RWPE1 (cell line): ENCODE measurements around the gene NPFF.

Experiments used
- CTCF ChIA-PET: fragments of 350-600 bp; sonication (Branson Sonifier 250); formaldehyde crosslinking; extraction: SDS; loops from one replicate; lab custom pipeline; 2021; lab: Yijun Ruan, JAX
- POLR2A ChIA-PET: fragments of 400-600 bp; formaldehyde crosslinking; extraction: SDS; loops from one replicate; lab custom pipeline; 2020; ENCODE audit warnings: antibody characterized with exemption; ENCODE audit not compliant: low non-redundant PET; lab: Yijun Ruan, JAX
- DNase-seq: peaks from one replicate; pipeline ENCODE4 v3.0.0; 2012; ENCODE audit warnings: low spot score
- H3K27ac ChIP-seq: fragments of 450-650 bp; 2 replicates; pipeline ENCODE4 v1.5.1; 2017
- CTCF ChIP-seq: fragments of 450-650 bp; conservative IDR thresholded peaks from 2 replicates; pipeline ENCODE4 v1.5.1; 2017; ENCODE audit warnings: low read depth, mild to moderate bottlenecking

The NPFF gene

GRCh38 chr12:53492830-53493609 is 14.3 kb downstream of the NPFF start:
- no peak for TF ChIP-seq CTCF
- peak; percentile 79 for DNase-seq
- POLR2A ChIA-PET: interaction anchor here (0.5 to 0.8 kb wide), 2 partner anchors 9 to 43 kb away, joined by 3 to 7 read pairs; no protein-coding TSS in a partner anchor
- peak overlapping the region; percentile 85 for H3K27ac ChIP-seq
- CTCF ChIA-PET: interaction anchor here (1.0 kb wide), 1 partner anchor 11 kb away, joined by 4 read pairs; no protein-coding TSS in a partner anchor

DNA sequence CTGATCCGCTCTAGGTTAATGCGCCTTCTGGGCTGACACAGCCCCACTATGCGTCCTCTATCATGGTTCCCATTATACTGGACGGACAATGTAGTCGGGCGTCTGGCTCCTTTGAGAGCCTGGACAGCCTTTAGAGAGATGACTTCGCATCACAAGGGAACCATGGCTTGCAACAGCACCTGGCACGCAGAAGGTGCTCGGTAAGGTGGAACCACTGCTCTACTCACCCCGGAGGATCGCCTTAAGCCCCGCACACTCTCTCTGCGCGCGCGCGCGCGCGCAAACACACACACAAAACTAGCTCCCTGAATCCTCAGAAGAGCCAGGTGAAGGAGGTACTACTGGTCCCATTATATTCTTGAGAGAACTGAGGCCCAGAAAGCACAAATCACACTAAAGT is 15.1 kb downstream of the NPFF start:
- POLR2A ChIA-PET: no interaction called here
- CTCF ChIA-PET: no interaction called here

DNA sequence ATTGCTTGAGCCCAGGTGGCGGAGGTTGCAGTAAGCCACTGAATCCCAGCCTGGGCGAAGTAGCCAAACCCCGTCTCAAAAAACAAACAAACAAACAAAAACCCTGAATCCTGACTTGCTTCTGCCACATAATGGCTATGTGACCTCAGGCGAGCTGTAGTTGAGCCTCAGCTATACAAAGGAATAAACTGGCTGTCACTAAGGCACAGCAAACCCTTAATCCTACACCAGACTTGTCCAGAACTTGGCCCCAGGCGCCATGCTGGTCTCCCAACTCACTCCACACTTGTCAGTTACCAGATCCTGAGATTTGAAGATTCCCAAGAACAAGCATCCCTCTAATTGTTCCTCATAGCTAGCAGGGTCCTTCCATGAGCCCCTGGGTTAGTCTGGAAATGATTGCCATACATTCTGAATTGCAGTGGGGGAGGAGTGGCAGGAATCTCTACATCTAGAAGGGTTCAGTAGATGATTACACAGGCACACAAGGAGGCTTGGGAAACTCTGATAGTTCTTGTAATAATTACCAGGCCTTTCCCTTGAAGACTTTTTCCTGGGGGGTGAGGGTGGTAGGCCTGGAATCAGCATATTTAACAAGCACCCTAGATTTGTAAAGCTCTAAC is 17.9 kb downstream of the NPFF start:
- no peak for TF ChIP-seq CTCF
- ChIA-PET CTCF (no interaction called here), POLR2A (interaction anchor here (0.5 to 0.7 kb wide), 3 partner anchors 9 to 1365 kb away, joined by 3 to 8 read pairs (median 3); no protein-coding TSS in a partner anchor)
- DNase-seq: no peak
- peak overlapping the region; percentile 30; the same call in 1 of the 2 replicates for H3K27ac ChIP-seq

More for the DNA sequence above, 15.1 kb downstream of the NPFF start:
- no peak for DNase-seq
- no peak for TF ChIP-seq CTCF
- peak overlapping the region; percentile 85 for H3K27ac ChIP-seq

DNA sequence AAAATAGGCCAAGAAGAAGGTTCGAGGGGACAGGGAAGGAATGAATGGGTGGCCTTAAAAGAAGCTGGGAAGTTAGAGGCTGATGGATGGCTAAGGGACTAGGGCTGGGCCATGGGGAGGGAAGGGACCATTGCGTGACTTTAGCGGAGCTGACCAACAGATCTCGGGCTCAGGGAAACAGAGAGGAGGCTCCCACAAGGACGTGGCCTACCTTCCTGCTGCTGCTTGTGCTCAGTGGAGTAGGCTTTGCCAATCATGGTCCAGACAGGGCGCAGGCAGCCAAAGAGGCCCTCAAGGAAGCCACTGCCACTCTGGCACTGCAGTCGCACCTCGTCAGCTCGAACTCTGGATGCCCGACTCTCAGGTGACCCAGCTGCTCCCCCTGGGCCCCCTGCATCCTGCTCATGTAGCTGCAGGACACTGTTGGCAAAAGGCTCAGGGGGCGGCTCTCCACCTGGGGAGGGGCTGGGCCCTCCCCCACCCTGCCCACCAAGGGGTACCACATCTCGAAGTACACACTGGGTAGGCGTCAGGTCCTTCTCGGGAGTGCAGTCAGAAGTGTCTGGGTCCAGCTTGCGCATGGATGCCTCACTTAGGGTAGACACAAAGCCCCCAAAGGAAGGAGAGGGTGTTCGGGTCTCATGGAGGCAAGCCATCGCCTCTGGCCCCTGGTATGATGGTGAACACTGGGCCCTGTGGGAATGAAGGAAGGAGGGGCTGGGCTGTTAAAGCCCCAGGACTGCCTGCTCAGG is 20.4 kb downstream of the NPFF start:
- ChIA-PET POLR2A (interaction anchor here (0.5 kb wide), 1 partner anchor 12 kb away, joined by 5 read pairs; the partner anchor contains the start of gene MAP3K12), CTCF (no interaction called here)
- no peak for DNase-seq
- peak overlapping the region; percentile 17; the same call in 1 of the 2 replicates for H3K27ac ChIP-seq
- no peak for TF ChIP-seq CTCF

DNA sequence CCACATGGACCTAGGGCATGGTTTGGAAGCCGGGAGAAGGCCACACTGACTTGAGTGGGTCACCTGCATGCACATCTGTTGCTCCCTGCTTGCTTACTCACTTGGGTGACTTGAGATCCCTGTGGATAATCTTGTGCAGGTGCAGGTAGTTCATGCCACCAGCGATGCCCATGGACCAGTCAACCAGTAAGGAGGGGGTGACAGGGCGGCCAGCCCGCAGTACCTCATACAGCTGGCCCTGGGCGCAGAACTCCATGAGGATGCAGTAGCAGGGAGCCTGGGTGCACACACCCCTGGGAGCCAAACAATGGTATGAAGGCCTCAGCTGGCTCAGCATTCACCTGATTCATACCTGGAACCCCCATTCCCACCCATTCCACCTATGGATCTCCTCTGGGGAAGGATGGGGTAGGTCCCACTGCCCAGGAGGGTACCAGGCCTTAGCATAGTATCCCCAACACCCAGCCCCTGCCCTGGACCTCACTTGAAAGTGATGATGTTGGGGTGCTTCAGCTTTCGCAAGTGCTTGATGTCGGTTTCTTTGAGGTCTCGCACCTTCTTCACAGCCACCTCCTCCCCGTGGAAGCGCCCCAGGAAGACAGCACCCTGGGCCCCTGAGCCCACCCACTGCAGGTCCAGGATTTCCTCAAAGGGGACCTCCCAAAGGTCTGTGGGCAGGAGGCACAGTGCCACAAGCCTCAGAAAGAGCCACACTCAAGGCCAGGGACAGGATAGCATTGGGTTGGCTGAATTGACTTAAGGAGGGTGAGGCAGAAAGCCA is 21.1 kb downstream of the NPFF start:
- DNase-seq: no peak
- ChIA-PET POLR2A (no interaction called here), CTCF (no interaction called here)
- peak overlapping the region; percentile 17 for H3K27ac ChIP-seq
- TF ChIP-seq CTCF: no peak
